ENCODE measurements around the gene COL5A2.

GRCh38 chr2:189109921-189110397, 69.6 kb downstream of the COL5A2 start:
- TF ChIP-seq EZH2 (IDR thresholded peaks at IDR 0.05; ENCODE audit: low read length) (no peak), CTCF (optimal IDR thresholded peaks at IDR 0.05 in 1 of 3, IDR thresholded peaks at IDR 0.05 in 1 of 3, conservative IDR thresholded peaks at IDR 0.05 in 1 of 3; ENCODE audit: extremely low read depth in 1 of 3, insufficient read depth in 2 of 3, low read length in 3 of 3) (no peak)
